ENCODE data around the gene PMS2.

The PMS2 gene

DNA sequence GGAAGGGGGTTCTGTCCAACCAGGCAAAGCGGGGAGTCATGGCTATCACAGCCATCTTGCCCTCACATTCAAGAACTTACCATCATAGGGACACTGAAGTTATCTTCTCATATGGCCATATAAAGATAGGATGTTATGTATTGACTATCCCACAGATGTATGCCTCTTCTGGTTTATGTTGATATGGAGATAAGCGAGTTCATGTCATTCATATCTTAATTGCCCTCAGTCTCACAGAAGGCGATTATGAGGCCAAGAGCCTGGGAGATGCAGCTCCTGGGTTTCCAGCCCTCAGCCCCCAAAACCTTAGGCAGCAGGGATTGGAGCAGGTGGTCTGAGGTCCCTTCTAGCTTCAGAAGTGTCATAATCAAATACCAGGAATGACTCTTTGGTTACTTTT lies 13.9 kb upstream of the PMS2 start:
- TF ChIP-seq, protein P1, sequence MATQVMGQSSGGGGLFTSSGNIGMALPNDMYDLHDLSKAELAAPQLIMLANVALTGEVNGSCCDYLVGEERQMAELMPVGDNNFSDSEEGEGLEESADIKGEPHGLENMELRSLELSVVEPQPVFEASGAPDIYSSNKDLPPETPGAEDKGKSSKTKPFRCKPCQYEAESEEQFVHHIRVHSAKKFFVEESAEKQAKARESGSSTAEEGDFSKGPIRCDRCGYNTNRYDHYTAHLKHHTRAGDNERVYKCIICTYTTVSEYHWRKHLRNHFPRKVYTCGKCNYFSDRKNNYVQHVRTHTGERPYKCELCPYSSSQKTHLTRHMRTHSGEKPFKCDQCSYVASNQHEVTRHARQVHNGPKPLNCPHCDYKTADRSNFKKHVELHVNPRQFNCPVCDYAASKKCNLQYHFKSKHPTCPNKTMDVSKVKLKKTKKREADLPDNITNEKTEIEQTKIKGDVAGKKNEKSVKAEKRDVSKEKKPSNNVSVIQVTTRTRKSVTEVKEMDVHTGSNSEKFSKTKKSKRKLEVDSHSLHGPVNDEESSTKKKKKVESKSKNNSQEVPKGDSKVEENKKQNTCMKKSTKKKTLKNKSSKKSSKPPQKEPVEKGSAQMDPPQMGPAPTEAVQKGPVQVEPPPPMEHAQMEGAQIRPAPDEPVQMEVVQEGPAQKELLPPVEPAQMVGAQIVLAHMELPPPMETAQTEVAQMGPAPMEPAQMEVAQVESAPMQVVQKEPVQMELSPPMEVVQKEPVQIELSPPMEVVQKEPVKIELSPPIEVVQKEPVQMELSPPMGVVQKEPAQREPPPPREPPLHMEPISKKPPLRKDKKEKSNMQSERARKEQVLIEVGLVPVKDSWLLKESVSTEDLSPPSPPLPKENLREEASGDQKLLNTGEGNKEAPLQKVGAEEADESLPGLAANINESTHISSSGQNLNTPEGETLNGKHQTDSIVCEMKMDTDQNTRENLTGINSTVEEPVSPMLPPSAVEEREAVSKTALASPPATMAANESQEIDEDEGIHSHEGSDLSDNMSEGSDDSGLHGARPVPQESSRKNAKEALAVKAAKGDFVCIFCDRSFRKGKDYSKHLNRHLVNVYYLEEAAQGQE (IDR thresholded peaks at IDR 0.05; ENCODE audit: low read depth): no peak

DNA sequence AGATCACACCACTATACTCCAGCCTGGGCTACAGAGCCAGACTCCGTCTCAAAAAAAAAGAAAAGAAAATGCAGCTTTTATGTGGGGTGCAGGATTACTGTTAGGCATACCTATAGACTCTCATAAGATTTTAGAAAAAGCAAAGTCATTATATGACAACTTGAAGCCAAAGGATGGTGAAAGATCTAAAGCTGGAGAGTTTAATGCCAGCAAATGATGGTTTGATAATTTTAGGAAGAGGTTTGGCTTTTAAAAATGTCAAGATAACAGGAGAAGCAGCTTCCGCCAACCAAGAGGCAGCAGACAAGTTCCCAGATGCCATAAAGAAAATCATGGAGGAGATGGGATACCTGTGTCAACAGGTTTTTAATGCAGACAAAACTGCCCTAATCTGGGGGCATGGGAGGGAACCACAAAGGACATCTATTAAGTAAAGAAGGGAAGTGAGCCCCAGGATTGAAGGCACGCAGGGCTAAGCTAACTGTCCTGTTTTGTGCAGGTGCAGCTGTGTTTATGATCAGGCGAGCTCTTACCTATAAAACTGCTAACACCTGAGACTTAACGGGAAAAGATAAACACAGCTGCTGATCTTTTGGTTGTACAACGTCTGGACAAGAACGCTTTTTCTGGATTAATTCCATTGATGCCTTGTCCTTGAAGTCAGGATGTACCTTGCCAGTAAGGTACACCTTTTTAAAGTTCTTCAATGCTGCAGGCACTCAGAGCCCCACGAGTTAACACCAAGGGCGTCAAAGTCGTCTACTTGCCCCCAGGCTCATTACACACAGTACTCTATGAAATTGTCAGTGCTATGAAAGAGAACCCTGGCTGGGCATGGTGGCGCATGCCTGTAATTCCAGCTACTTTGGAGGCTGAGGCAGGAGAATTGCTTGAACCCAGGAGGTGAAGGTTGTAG lies 11.8 kb upstream of the PMS2 start:
- no peak for TF ChIP-seq ZBTB7A (IDR thresholded peaks at IDR 0.05; ENCODE audit: low read depth)
- no peak for TF ChIP-seq CREB1 (IDR thresholded peaks at IDR 0.05; ENCODE audit: low read depth)
- no peak for TF ChIP-seq YY1 (IDR thresholded peaks at IDR 0.05; ENCODE audit: low read depth)
- TF ChIP-seq, protein P1 (IDR thresholded peaks at IDR 0.05; ENCODE audit: low read depth): no peak
- TF ChIP-seq CEBPB (IDR thresholded peaks at IDR 0.05): no peak
- no peak for TF ChIP-seq TCF12 (IDR thresholded peaks at IDR 0.05; ENCODE audit: low read depth)
- TF ChIP-seq TAF1 (IDR thresholded peaks at IDR 0.05; ENCODE audit: low read depth): no peak
- TF ChIP-seq RAD21 (IDR thresholded peaks at IDR 0.05; ENCODE audit: low read depth): no peak
- TF ChIP-seq TEAD4 (IDR thresholded peaks at IDR 0.05): no peak
- TF ChIP-seq, protein P2, sequence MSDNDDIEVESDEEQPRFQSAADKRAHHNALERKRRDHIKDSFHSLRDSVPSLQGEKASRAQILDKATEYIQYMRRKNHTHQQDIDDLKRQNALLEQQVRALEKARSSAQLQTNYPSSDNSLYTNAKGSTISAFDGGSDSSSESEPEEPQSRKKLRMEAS (IDR thresholded peaks at IDR 0.05): no peak
- TF ChIP-seq EP300 (IDR thresholded peaks at IDR 0.05; ENCODE audit: borderline replicate concordance): no peak
- TF ChIP-seq NFIC (IDR thresholded peaks at IDR 0.05): no peak
- TF ChIP-seq, protein P3, sequence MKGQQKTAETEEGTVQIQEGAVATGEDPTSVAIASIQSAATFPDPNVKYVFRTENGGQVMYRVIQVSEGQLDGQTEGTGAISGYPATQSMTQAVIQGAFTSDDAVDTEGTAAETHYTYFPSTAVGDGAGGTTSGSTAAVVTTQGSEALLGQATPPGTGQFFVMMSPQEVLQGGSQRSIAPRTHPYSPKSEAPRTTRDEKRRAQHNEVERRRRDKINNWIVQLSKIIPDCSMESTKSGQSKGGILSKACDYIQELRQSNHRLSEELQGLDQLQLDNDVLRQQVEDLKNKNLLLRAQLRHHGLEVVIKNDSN (IDR thresholded peaks at IDR 0.05): no peak
- no peak for TF ChIP-seq EGR1 (IDR thresholded peaks at IDR 0.05)
- TF ChIP-seq FOXM1 (IDR thresholded peaks at IDR 0.05; ENCODE audit: borderline replicate concordance, low read depth): no peak

DNA sequence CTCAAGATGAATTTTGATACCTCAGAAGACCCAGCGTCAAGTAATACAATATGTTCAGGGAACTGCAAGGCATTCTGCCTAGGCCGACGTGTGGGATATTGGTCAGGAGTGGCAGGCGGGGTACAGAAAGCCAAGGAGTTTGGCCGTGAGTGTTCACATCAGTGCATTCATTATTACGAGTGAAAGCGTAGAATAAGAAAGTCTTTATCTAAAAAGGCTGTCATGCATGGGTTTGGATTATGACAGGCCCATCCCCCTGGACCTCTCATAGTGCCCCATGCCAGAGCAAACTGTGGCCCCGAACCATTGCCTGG lies 7.8 kb upstream of the PMS2 start:
- TF ChIP-seq TCF12 (IDR thresholded peaks at IDR 0.05; ENCODE audit: low read depth) (no peak), EGR1 (IDR thresholded peaks at IDR 0.05) (no peak), ZBTB7A (IDR thresholded peaks at IDR 0.05; ENCODE audit: low read depth) (no peak), YY1 (IDR thresholded peaks at IDR 0.05; ENCODE audit: low read depth) (no peak), NFIC (IDR thresholded peaks at IDR 0.05) (no peak), CEBPB (IDR thresholded peaks at IDR 0.05) (no peak)
- TF ChIP-seq, protein P2 (IDR thresholded peaks at IDR 0.05): no peak

DNA sequence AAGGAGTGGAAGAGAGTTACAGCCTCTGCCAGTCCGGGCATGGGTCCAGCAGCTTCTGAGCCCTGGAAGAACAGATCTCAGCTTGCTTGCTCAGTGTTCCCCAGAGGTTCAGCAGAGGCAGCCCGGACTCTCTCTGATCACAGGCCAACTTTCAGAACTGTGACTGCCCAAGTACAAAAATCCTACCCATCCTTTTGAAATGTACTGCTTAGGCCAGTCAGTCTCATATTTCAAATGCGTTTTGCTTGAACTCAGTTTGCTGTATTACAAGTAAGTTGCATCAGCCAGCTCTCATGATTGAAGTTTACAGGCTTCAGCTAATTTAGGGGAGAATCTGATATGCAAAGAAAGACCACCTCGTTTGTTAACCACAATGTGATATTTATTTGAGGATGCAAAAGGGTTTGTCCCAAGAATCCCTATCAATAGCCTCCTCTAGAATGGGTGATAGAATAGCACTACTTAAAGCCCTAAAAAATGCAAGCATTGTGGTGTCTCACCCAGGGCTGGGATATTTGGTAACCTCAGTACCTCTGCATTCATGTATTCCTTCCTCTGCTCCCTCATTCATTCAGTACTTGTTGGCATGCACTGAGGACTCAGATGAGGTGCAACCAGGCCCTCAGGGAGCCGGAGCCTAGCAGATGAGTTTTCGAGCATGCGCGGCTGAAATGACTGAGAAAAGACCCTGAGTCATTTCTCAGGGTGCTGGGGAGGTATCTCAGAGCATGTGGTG lies 7.2 kb upstream of the PMS2 start:
- peak; percentile 40; the same call in 1 of the 2 replicates for TF ChIP-seq TCF12 (IDR thresholded peaks at IDR 0.05; ENCODE audit: low read depth)
- peak; percentile 89 for TF ChIP-seq NFIC (IDR thresholded peaks at IDR 0.05)
- TF ChIP-seq EGR1 (IDR thresholded peaks at IDR 0.05): no peak
- TF ChIP-seq, protein P2 (IDR thresholded peaks at IDR 0.05): peak; percentile 43; the same call in 1 of the 2 replicates
- TF ChIP-seq EP300 (IDR thresholded peaks at IDR 0.05; ENCODE audit: borderline replicate concordance): peak; percentile 58; the same call in 1 of the 2 replicates
- TF ChIP-seq TAF1 (IDR thresholded peaks at IDR 0.05; ENCODE audit: low read depth): no peak
- TF ChIP-seq FOXM1 (IDR thresholded peaks at IDR 0.05; ENCODE audit: borderline replicate concordance, low read depth): peak; percentile 39; the same call in 1 of the 2 replicates
- TF ChIP-seq CEBPB (IDR thresholded peaks at IDR 0.05): peak; percentile 77

DNA sequence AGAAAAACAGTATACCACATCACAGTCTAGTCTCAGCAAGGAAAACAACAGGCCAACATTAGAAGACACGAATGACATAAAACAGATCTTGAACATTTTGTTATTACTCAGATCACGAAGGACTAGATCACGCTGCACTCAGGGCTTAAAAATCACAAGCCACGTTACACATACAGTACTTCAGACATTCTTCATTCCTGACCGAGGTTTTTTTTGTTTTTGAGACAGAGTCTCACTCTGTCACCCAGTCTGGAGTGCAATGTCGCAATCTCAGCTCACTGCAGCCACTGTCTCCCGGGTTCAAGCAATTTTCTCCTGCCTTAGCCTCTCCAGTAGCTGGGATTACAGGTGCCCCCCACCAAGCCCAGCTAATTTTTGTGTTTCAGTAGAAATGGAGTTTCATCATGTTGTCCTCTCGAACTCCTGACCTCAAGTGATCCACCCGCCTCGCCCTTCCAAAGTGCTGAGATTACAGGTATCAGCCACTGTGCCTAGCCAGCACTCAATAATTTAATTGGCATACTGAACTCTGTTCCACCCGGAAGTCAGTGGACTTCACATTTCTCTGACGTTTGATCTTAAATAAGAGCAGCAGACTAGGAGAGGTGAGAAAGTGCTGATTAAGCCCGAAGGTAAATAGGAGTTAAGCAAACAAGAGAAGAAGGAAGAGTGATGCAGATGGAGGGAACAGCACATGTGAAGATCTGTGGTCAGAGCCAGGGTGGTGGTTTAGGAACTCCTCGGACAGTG lies 3.7 kb upstream of the PMS2 start:
- TF ChIP-seq FOXM1 (IDR thresholded peaks at IDR 0.05; ENCODE audit: borderline replicate concordance, low read depth) (no peak), CEBPB (IDR thresholded peaks at IDR 0.05) (peak; percentile 66), YY1 (IDR thresholded peaks at IDR 0.05; ENCODE audit: low read depth) (no peak)

DNA sequence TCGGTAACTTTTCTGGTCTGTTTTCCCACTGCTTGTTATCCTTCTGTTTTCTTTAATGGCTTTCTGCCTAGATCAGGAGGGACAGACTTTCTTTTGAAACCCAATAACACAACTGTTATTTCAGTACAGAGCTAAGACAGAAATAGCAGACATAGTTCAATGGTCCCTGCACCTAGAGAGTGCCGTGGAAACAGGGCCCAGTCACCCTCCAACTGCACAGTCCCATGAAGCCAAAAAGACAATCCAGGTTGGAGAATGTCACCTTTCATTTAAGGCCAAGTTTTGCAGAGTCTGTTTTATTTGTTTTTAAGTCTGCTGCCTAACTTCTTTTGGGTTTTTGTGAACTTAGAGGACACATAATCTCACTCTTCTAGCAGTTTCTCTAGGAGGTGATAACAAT lies 2.7 kb upstream of the PMS2 start:
- no peak for TF ChIP-seq CEBPB (IDR thresholded peaks at IDR 0.05)
- TF ChIP-seq, protein P1 (IDR thresholded peaks at IDR 0.05; ENCODE audit: low read depth): no peak
